Measurements from ENCODE around the gene EFCAB14.
"Not testable (repeated sequence)": the region's sequence is repeated elsewhere in the genome, so short reads cannot be mapped to it uniquely, and the experiment has no call there.

EFCAB14 gene

GRCh38 chr1:46724991-46725735, 6.2 kb upstream of the EFCAB14 start:
- in situ Hi-C loops (cut with MboI; ENCODE audit: low sequenced_read_pairs): no loop called here

DNA sequence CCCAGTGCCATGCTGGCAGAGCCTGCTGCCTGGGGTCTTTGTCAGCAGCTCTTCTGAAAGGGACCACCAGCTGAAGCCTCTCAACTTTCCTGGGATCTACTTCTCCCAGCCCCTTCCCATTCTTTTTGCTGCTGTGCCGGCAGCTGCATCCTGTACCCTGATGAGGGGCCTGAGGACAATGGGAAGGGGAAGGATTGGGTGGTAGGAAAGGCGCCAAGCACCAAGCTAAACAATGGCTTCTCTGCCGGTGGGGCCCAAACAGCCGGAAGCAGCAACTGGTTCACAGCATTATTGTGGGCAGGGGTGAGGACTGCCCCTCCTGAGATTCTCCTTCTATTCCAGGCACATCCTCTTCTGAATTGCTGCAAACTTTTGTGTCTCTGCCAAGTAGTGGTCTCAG, 5.0 kb upstream of the EFCAB14 start:
- in situ Hi-C loops (cut with MboI; ENCODE audit: low sequenced_read_pairs): no loop called here

DNA sequence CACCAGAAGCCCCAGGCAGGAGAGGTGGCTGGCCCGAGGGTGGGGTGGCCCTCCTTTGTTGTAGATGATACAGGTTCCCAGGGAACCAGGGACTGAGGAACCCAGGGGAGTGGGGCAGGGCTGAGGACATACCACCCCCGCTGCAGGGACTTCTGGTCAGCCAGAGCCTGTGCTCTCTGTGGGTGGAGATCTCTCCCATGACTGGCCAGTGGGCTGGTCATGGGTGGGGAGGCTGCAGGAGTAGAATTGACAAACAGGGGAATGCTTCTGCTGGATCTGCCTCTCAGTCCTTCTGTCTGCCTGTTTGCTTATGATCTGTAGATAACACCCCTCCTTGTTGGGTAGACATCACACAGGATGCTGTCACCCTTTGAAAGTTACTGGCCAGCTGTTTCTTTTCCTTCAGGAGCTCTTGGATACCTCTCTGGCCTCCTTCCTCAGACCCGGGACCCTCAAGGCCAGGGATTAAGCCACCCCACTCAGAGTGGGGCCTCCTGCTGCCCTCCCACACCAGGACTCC, 2.8 kb upstream of the EFCAB14 start:
- in situ Hi-C loops (cut with MboI; ENCODE audit: low sequenced_read_pairs): no loop called here

- in situ Hi-C loops (cut with MboI; ENCODE audit: low sequenced_read_pairs): no loop called here
These were observed 2.3 kb upstream of the EFCAB14 start for GRCh38 chr1:46721204-46721603.

GRCh38 chr1:46720319-46720718, 1.4 kb upstream of the EFCAB14 start:
- in situ Hi-C loops (cut with MboI; ENCODE audit: low sequenced_read_pairs): not testable (repeated sequence)

GRCh38 chr1:46719689-46720088, 775 bp upstream of the EFCAB14 start:
- in situ Hi-C loops (cut with MboI; ENCODE audit: low sequenced_read_pairs): no loop called here

GRCh38 chr1:46718340-46718726, 581 bp downstream of the EFCAB14 start:
- in situ Hi-C loops (cut with MboI; ENCODE audit: low sequenced_read_pairs): no loop called here

DNA sequence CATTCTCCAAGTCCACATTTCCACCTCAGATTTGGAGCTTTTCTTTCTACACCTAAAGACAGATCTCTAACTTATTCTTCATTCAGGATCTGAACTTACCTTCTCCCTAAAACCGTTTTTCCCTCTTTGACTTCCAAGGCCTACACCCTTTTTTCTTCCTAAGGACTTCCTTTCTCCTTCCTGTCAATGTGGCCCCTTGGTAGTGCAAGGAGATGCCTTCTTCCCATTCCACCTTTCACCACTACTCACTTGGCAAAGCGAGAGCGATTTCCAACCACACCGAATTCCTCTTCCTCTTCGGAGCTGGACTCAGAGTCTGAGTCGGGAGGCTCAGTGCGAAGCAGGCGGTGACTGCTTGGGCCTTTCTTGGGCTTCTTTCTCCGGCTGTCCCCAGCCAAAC, 1.3 kb downstream of the EFCAB14 start:
- in situ Hi-C loops (cut with MboI; ENCODE audit: low sequenced_read_pairs): no loop called here

GRCh38 chr1:46714976-46715375, 3.9 kb downstream of the EFCAB14 start:
- in situ Hi-C loops (cut with MboI; ENCODE audit: low sequenced_read_pairs): no loop called here

GRCh38 chr1:46708121-46708520, 10.8 kb downstream of the EFCAB14 start:
- in situ Hi-C loops (cut with MboI; ENCODE audit: low sequenced_read_pairs): no loop called here

DNA sequence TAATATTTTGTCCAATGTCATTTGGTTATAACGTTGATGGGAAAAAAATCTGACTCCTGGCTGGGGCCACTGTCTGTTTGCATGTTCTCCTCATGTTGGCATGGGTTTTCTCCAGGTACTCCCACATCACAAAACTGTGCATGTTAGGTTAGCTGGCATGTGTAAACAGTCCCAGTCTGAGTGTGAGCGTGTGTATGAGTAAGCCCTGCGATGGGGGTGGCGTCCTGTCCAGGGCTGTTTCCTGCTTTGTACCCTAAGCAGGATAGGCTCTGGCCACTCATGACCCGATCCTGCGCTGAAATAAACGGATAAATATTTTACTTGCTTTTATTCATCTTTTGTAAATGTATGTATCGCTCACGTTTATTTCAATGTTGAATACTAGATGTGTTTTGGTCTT, 13.5 kb downstream of the EFCAB14 start:
- in situ Hi-C loops (cut with MboI; ENCODE audit: low sequenced_read_pairs): no loop called here

DNA sequence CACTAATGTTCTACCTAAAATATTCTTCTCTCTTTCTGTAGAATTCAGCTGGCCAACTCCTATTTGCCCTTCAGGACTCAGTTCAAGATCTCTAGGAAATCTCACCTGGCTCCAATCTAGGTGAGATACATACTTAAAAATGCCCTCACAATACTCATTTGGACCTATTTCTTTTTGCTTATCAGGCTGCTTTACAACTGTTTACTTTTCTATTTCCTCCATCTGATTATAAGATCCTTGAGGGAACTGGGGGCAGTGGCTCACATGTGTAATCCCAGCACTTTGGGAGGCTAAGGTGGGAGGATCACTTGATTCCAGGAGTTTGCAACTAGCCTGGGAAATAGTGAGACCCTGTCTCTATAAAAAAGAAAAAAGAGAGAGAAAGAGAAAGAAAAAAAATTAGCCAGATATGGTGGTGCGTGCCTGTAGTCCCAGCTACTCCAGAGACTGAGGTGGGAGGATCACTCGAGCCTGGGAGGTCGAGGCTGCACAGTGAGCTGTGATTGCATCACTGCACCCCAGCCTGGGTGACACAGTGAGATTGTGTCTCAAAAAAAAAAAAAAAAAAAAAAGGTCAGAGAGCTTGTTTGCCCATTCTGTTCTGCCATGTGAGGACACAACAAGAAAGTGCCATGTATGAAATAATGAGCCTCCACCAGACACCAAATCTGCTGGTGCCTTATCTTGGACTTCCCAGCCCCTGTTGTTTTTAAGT, 14.8 kb downstream of the EFCAB14 start:
- in situ Hi-C loops (cut with MboI; ENCODE audit: low sequenced_read_pairs): no loop called here

DNA sequence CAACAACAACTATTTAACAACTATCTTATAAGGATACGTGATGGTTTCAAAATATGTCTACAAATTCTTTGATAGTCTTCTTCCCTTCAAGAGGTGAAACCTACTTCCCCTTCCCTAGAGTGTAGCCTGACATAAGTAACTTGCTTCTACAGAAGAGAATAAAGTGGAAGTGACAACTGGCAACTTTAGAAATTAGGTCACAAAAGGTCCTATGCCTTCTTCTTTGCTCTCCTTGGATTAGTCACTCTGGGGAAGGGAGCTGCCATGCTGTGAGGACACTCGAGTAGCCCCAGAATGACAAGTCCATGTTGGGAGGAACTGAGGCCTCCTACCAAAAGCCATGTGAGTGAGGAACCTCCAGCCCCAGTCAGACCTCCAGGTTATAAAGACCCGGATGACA, 19.2 kb downstream of the EFCAB14 start:
- in situ Hi-C loops (cut with MboI; ENCODE audit: low sequenced_read_pairs): no loop called here

DNA sequence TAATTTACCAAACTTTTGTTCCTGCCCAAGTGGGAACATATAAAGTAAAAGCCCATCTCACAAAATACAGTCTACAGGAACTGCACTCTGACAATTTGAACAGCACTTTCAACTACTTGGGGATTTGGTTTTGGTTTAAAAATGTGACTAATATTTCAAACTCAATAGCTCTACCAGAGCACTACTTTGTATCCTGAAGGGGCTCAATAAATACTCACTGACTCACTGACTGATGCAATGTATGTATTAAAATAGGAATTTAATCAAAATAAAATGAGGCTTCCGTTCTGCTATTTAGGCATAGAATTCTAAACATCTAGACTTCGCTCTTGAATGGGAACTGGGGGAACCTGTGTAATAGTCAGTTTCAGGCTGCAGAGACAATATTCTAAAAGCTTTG, 21.9 kb downstream of the EFCAB14 start:
- in situ Hi-C loops (cut with MboI; ENCODE audit: low sequenced_read_pairs): no loop called here

- in situ Hi-C loops (cut with MboI; ENCODE audit: low sequenced_read_pairs): not testable (repeated sequence)
These were observed 24.2 kb downstream of the EFCAB14 start for GRCh38 chr1:46694676-46695075.

DNA sequence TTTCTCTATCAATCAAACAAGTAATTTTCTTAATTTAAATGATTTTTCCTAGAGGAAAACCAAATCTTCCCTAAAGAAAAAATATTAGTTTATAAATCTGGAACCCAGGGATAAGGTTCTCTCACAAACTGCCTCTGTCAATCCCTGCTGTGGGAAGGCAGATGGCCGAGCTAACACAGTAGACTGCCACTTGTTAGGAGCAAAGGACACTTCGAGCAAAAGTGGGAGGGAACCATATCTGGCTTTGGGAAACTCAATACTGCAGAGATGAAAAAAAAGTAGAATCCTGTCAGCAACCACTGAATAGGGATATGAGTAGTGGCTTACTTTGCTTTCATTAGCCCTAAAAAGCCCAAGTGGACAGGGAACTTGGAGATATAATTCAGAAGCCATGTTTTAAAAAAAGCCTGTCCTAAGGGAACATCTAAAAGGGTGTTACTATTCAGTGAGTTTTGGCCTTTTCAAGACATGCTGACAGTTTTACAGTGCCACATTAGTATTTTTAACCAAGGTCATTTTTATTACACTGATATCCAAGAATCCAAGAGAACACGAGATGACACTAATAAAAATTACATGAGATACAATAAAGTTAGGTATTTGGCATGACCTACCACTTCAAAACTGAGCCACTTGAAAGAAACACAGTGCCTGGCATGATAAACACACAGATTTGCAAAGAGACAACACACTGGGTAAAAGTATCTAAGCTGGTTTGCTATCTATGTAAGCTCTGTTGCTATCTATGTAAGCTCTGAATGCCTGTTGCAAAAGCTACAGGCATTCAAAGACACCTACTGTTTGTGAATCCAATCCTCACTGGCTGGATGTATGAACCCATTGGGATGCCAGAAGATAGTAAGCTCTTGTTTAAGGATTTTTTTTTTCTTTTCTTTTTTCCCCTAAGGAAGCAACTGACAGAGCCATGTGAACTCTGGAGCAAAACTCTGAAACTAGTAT, 25.8 kb downstream of the EFCAB14 start:
- in situ Hi-C loops (cut with MboI; ENCODE audit: low sequenced_read_pairs): no loop called here

- in situ Hi-C loops (cut with MboI; ENCODE audit: low sequenced_read_pairs): no loop called here
These were observed 26.7 kb downstream of the EFCAB14 start for GRCh38 chr1:46691997-46692790.

- in situ Hi-C loops (cut with MboI; ENCODE audit: low sequenced_read_pairs): no loop called here
These were observed 27.9 kb downstream of the EFCAB14 start for GRCh38 chr1:46690931-46691421.

- in situ Hi-C loops (cut with MboI; ENCODE audit: low sequenced_read_pairs): no loop called here
These were observed 29.0 kb downstream of the EFCAB14 start for GRCh38 chr1:46689897-46690296.

DNA sequence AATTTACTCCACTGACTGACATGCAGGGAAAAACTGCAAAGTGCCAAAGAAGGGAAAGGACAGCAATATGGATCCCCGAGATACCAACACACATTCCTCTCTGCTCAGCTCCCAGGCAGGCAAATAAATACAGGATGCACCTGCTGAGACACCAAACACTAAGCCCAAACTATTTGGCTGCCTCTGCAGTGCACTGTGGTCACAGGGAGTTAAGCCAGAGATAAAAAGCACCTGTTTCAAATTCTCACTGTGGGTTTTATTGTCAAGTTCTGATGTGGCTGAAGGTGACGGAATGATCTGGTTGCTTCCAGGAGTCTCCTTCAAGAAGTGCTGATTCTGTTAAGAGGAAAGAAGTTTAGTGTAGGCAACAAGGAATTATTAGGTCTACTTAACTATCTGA, 29.6 kb downstream of the EFCAB14 start:
- in situ Hi-C loops (cut with MboI; ENCODE audit: low sequenced_read_pairs): no loop called here

Measured in HL-60/S4 treated with phorbol 12-myristate 13-acetate at 8.2 ng/mL for 4 days and 3 days (cell line).